ENCODE results near the gene KATNAL2. TPM values are rescaled to one million over a fixed set of nuclear protein-coding genes. Genes with fewer than 3 reads are reported as not detected.

KATNAL2 gene
- polyA plus RNA-seq, 2 of the 4 experiments (the other 2 are of a cell fraction): 4.0 to 5.4 TPM

- ChIA-PET POLR2A (no interaction called here), CTCF (no interaction called here)
- DNase-seq (ENCODE audit: low read depth in 1 of 2, low spot score in 1 of 2) (no peak), FAIRE-seq (no peak), ATAC-seq (no peak)
- Histone ChIP-seq H3K4me2 (no peak overlapping the region), H3K9me3 (peaks cover 15% of the 10 kb centered on the region; the same call in 2 of the 3 replicates), H3K4me3 (no peak overlapping the region), H3K27ac (no peak overlapping the region), H3K4me1 (no peaks in the 10 kb centered on the region)
- WGBS (ENCODE audit: missing lambda C conversion rate): 88% methylated on average over 1 of the region's 1 CpG
- TF ChIP-seq MAZ (IDR thresholded peaks at IDR 0.05; ENCODE audit: borderline replicate concordance, low read depth, low read length): no peak
- TF ChIP-seq NR3C1 (IDR thresholded peaks at IDR 0.05): no peak
- TF ChIP-seq NPAS2 (CRISPR knock-in tag; IDR thresholded peaks at IDR 0.05; ENCODE audit: borderline replicate concordance): no peak
- TF ChIP-seq ESRRA (IDR thresholded peaks at IDR 0.05; ENCODE audit: borderline replicate concordance, low read length): no peak
- no peak for TF ChIP-seq CHD2 (IDR thresholded peaks at IDR 0.05; ENCODE audit: low read length, partially characterized antibody)
- TF ChIP-seq CTCF (IDR thresholded peaks at IDR 0.05): no peak
- no peak for TF ChIP-seq HMGXB4 (CRISPR knock-in tag; IDR thresholded peaks at IDR 0.05; ENCODE audit: borderline replicate concordance)
- no peak for TF ChIP-seq POLR2A (IDR thresholded peaks at IDR 0.05; ENCODE audit: low read length)
- TF ChIP-seq EP300 (IDR thresholded peaks at IDR 0.05): no peak
- TF ChIP-seq HDAC2 (IDR thresholded peaks at IDR 0.05): no peak
- TF ChIP-seq TFCP2L1 (CRISPR knock-in tag; IDR thresholded peaks at IDR 0.05): no peak
Measured at GRCh38 chr18:46892842-46893241, 24.6 kb upstream of the KATNAL2 start.

GRCh38 chr18:46893360-46893759, 24.0 kb upstream of the KATNAL2 start:
- TF ChIP-seq SMC3 (IDR thresholded peaks at IDR 0.05): no peak
- no peak for TF ChIP-seq FOSB (CRISPR knock-in tag; IDR thresholded peaks at IDR 0.05)
- TF ChIP-seq RAD21 (conservative IDR thresholded peaks at IDR 0.05 in 1 of 2, IDR thresholded peaks at IDR 0.05 in 1 of 2): no peak
- no peak for TF ChIP-seq JUNB (IDR thresholded peaks at IDR 0.05)
- no peak for TF ChIP-seq REST (IDR thresholded peaks at IDR 0.05)
- TF ChIP-seq MAX (IDR thresholded peaks at IDR 0.05): no peak
- no peak for TF ChIP-seq POLR2A (IDR thresholded peaks at IDR 0.05; ENCODE audit: low read length)
- TF ChIP-seq RARB (CRISPR knock-in tag; IDR thresholded peaks at IDR 0.05): no peak
- TF ChIP-seq MYC (IDR thresholded peaks at IDR 0.05; ENCODE audit: borderline replicate concordance, low read length): no peak
- no peak for TF ChIP-seq BHLHE40 (IDR thresholded peaks at IDR 0.05; ENCODE audit: low read depth, low read length)
- TF ChIP-seq HOXB13 (CRISPR knock-in tag; IDR thresholded peaks at IDR 0.05; ENCODE audit: low read depth): no peak
- TF ChIP-seq ZFP36 (IDR thresholded peaks at IDR 0.05; ENCODE audit: borderline replicate concordance, partially characterized antibody): no peak
- TF ChIP-seq MAZ (IDR thresholded peaks at IDR 0.05; ENCODE audit: borderline replicate concordance, low read depth, low read length): no peak
- no peak for TF ChIP-seq GATA3 (IDR thresholded peaks at IDR 0.05; ENCODE audit: borderline replicate concordance)
- no peak for TF ChIP-seq RNF2 (IDR thresholded peaks at IDR 0.05; ENCODE audit: borderline replicate concordance, low read depth)
- no peak for TF ChIP-seq ESRRA (IDR thresholded peaks at IDR 0.05; ENCODE audit: borderline replicate concordance, low read length)
- TF ChIP-seq JUN (IDR thresholded peaks at IDR 0.05): no peak
- FAIRE-seq (no peak), DNase-seq (ENCODE audit: low read depth in 1 of 2, low spot score in 1 of 2) (no peak), ATAC-seq (no peak)
- CTCF ChIA-PET: no interaction called here
- Histone ChIP-seq H3K27ac (no peak overlapping the region), H3K4me2 (no peak overlapping the region), H3K4me3 (no peak overlapping the region), H3K9me3 (peaks cover 12% of the 10 kb centered on the region; the same call in 2 of the 3 replicates), H3K4me1 (no peaks in the 10 kb centered on the region)
- POLR2A ChIA-PET: no interaction called here
- 95% methylated on average over 1 of the region's 1 CpG for WGBS (ENCODE audit: missing lambda C conversion rate)

Measured in A549 (cell line).